T-helper 1 cell treated with Interleukin-12 subunit alpha and Interleukin-12 subunit beta and Interleukin-4 antibody, amounts not matched to agents 30 μg/mL and 1 μg/mL, for 36 hours (primary cell): ENCODE results near the gene PRKAG2.

Experiments
- H3K27ac Mint-ChIP-seq: one replicate; pipeline ENCODE4 v1.8.0; 2021; ENCODE audit warnings: mild to moderate bottlenecking, mixed read lengths
- H3K27me3 Mint-ChIP-seq: one replicate; pipeline ENCODE4 v1.8.0; 2021; ENCODE audit warnings: low read depth, mixed read lengths
- H3K36me3 Mint-ChIP-seq: one replicate; pipeline ENCODE4 v1.8.0; 2021; ENCODE audit warnings: low read depth, mixed read lengths
- H3K4me1 Mint-ChIP-seq: one replicate; pipeline ENCODE4 v1.8.0; 2021; ENCODE audit warnings: low read depth, mixed read lengths
- H3K4me3 Mint-ChIP-seq: one replicate; pipeline ENCODE4 v1.8.0; 2021; ENCODE audit warnings: mild to moderate bottlenecking, moderate library complexity, mixed read lengths
- H3K9me3 Mint-ChIP-seq: one replicate; pipeline ENCODE4 v1.8.0; 2021; ENCODE audit warnings: mixed read lengths

Gene PRKAG2

DNA sequence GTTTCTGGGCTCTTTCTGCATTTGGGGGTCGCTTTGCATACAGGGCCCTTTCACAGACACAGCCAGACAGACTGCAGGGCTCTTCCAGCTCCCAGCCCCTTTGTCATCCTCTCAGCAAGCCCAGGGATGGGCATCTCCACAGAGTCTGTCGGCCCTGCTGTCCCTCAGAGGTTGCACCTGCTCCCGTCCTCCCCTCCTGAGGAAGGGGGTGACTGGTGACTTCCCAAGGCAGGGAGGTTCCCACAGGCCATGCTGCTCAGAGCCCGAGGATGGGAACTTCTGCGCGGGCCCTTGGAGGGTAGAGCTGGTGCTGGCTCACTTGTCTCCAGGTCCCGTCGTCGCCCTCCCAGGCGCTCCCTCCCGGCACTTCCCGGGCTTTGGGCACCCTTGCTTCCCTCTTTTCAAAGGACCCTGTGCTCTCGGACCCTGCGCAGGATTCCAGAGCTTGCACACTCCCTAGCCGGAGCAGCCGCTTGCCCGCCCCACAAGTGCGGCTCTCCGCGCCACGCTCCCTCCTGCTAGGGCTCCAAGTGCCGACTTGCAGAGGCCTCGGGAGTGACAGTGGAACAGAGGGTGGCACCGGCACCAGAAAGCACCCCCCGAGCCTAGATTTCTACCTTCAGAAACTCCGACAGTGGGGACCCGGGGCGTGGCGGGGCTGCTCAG, 152.5 kb downstream of the PRKAG2 start:
- Mint-ChIP-seq H3K4me3 (no peak overlapping the region), H3K36me3 (no peaks in the 10 kb centered on the region), H3K4me1 (no peaks in the 10 kb centered on the region), H3K27ac (no peak overlapping the region), H3K9me3 (no peaks in the 10 kb centered on the region), H3K27me3 (no peaks in the 10 kb centered on the region)

DNA sequence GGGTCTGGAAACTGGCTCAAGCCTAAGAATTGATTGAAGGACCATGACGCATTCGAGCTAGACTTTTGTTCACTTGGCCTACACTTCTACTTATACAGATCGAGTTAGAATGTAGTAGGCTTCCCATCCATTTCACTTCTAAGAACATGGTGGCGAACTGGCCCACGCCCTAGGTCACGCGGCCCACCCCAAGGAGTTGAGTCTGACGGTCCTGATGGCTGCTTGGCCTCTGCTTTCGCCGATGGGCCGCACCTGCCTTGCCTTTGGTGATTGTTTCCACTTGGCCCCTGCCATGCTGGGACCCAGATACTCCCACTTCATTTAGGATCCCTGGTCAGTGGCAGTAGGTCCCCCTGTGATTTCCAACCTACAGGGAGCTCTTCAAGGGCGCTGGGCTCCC, 153.6 kb downstream of the PRKAG2 start:
- Mint-ChIP-seq H3K9me3 (no peaks in the 10 kb centered on the region), H3K27me3 (no peaks in the 10 kb centered on the region), H3K4me3 (no peak overlapping the region), H3K4me1 (no peaks in the 10 kb centered on the region), H3K27ac (no peak overlapping the region), H3K36me3 (no peaks in the 10 kb centered on the region)

DNA sequence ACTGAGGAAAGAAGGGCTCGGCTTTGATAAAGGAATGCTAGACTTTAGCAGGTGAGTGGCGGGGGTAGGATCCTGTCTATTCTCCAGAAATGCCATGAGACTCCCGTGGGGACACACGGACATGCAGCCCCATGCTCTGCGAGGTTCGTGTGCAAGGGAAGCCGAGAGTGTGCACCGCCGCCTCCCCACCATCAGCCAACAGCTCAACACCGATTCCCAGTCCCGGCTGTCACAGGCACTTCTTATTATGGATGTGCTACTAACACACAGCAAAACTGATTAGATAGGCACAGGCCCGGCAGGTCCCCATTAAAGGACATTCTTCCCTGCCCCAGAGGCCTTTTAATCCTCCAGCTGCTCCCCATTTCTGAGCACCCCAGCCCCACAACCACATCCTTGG, 154.4 kb downstream of the PRKAG2 start:
- H3K27me3 Mint-ChIP-seq, result no peaks in the 10 kb centered on the region
- no peaks in the 10 kb centered on the region for H3K36me3 Mint-ChIP-seq
- H3K9me3 Mint-ChIP-seq, result no peaks in the 10 kb centered on the region
- H3K4me3 Mint-ChIP-seq, result no peak overlapping the region
- no peaks in the 10 kb centered on the region for H3K4me1 Mint-ChIP-seq
- no peak overlapping the region for H3K27ac Mint-ChIP-seq

DNA sequence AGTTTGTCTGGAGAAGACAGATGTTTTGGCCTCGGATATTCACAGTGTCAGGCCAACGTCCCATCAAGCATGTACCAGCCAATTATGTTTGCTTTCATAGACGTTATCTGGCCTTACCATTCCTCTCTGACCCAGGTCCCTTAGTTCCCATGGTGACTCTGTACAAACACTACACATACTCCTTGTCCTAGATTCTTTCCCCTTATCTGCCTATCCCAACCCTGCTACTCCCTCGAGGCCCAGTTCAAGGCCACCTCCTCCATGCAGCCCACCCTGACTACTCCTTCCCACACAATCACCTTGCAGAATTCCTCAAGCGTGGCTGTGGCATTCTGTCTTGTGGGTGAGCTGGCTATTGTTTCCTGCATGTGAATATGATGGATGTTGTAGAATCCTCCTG, 155.2 kb downstream of the PRKAG2 start:
- Mint-ChIP-seq H3K36me3 (no peaks in the 10 kb centered on the region), H3K27me3 (no peaks in the 10 kb centered on the region), H3K9me3 (no peaks in the 10 kb centered on the region), H3K4me1 (no peaks in the 10 kb centered on the region), H3K4me3 (no peak overlapping the region), H3K27ac (no peak overlapping the region)

DNA sequence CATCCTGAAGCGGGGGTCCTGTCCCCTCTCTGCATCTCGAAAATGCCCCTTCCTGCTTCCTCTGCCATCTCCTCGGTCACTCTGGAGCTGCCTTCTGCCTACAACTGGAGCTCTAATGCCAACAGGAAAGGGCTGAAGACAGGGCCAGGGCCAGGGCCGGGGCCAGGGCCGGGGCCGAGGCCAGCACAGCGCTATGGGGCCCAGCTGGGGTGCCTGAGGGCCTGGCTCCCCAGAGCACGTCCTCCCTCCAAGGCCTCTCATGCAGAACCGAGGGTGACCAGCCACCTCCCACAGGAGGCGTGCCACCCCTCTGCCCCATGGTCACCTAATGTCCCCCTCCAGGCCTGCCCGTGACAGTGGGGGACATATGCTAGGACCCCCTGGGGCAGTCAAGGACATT, 155.7 kb downstream of the PRKAG2 start:
- no peaks in the 10 kb centered on the region for H3K27me3 Mint-ChIP-seq
- no peaks in the 10 kb centered on the region for H3K36me3 Mint-ChIP-seq
- no peaks in the 10 kb centered on the region for H3K4me1 Mint-ChIP-seq
- H3K27ac Mint-ChIP-seq, result no peak overlapping the region
- no peaks in the 10 kb centered on the region for H3K9me3 Mint-ChIP-seq
- H3K4me3 Mint-ChIP-seq, result no peak overlapping the region

DNA sequence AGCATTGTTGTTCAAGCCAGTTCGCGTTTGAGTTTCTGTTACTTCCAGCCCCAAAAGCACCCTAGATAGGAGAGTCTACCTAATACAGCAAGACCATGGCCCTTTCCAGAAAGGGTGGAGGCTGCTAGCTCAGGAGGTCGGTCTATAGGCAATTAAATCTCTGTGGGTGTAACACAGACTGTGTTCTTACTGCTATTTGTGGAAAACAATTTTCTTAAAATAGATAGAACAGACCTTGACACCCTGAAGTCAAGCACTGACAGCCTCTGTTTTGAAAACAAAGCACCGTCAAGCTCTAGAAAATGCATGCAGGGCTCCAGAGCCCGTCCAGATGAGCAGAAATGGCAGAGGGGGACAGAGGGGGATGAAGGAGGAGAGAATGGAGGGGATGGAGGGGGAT, 156.6 kb downstream of the PRKAG2 start:
- Mint-ChIP-seq H3K9me3 (no peaks in the 10 kb centered on the region), H3K4me3 (no peak overlapping the region), H3K27ac (no peak overlapping the region)

DNA sequence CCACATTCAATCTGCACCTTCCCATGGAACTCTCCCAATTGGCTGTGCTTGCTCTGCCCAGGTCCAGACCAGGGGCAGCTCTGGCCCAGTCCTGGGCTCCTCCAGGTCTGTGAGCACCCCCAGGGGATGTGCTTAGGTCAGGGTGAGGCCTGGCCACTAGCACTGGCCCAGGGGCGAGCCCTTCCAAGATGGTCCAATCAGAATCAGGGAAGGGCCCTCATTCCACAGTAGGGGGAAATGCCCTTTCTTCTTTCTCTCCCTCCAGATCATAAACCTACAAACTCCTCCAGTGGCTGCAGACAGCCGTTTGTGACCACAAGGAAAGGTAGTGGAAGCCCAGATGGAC, 157.0 kb downstream of the PRKAG2 start:
- H3K36me3 Mint-ChIP-seq, result no peaks in the 10 kb centered on the region
- H3K27ac Mint-ChIP-seq, result no peak overlapping the region
- H3K27me3 Mint-ChIP-seq, result no peaks in the 10 kb centered on the region
- no peaks in the 10 kb centered on the region for H3K4me1 Mint-ChIP-seq
- no peak overlapping the region for H3K4me3 Mint-ChIP-seq
- H3K9me3 Mint-ChIP-seq, result no peaks in the 10 kb centered on the region

More for the DNA sequence above, 156.6 kb downstream of the PRKAG2 start:
- H3K4me1 Mint-ChIP-seq, result no peaks in the 10 kb centered on the region
- H3K27me3 Mint-ChIP-seq, result no peaks in the 10 kb centered on the region
- no peaks in the 10 kb centered on the region for H3K36me3 Mint-ChIP-seq

DNA sequence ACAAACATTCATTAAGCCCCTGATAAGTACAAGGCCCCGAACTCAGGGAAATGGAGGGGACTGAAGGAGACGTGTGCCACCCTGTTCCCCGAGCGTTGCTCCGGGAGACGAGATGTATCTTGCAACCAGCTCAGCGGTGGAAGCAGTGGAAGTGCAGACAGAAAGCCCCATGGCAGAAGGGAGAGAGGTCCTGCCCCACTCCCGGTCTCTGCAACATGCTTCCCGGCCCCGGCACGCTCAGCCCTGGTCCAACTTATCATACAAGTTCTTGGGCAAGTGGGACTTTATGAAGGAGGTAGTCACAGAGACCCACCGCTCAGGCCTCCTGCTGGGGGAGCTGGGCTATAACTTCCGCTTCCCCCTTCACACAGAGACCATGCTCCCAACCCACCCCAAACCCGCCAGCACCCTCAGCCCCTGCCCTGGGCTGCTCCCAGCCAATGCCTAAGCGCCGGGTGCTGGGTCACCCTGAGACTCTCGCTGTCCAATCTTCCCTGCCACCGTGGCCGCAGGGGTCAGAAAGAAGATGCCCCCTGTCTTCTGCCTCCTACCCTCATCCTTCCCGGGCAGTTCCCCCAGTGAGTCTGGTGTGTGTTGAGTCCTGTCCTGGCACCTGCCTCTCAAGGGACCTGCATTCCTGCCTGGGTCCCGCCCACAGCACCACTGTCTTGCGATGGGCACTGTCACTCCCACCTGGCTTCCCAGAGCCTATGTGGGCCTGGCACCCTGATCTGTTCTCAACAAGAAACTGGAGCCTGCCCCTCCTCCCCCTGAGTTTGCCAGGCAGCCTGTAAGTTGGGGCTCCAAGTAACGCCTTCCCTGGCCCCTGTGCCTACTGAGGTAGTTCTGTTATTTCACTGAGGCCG, 157.7 kb downstream of the PRKAG2 start:
- Mint-ChIP-seq H3K4me3 (no peak overlapping the region), H3K27me3 (no peaks in the 10 kb centered on the region)

DNA sequence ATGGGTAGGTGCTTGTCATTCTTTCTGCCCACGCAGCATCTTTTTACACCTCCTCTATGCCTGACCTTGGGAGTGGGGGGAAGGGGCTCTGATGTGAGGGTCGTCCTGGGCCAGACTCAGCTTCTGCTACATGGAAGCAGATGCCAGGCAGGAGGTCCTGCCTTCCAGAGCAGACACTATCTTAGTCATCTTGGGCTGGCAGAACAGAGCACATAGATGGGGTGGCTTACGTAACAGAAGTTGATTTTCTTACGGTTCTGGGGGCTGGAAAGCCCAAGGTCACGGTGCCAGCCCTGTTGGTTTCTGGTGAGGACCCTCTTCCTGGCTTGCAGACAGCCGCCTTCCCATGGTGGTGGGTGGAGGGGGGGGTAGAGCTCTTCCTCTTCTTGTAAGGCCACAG, 159.0 kb downstream of the PRKAG2 start:
- no peaks in the 10 kb centered on the region for H3K9me3 Mint-ChIP-seq
- no peaks in the 10 kb centered on the region for H3K4me1 Mint-ChIP-seq
- H3K36me3 Mint-ChIP-seq, result no peaks in the 10 kb centered on the region
- no peak overlapping the region for H3K4me3 Mint-ChIP-seq
- no peaks in the 10 kb centered on the region for H3K27me3 Mint-ChIP-seq
- no peak overlapping the region for H3K27ac Mint-ChIP-seq

More for the DNA sequence above, 157.7 kb downstream of the PRKAG2 start:
- H3K4me1 Mint-ChIP-seq, result no peaks in the 10 kb centered on the region
- no peak overlapping the region for H3K27ac Mint-ChIP-seq
- no peaks in the 10 kb centered on the region for H3K9me3 Mint-ChIP-seq
- H3K36me3 Mint-ChIP-seq, result no peaks in the 10 kb centered on the region

DNA sequence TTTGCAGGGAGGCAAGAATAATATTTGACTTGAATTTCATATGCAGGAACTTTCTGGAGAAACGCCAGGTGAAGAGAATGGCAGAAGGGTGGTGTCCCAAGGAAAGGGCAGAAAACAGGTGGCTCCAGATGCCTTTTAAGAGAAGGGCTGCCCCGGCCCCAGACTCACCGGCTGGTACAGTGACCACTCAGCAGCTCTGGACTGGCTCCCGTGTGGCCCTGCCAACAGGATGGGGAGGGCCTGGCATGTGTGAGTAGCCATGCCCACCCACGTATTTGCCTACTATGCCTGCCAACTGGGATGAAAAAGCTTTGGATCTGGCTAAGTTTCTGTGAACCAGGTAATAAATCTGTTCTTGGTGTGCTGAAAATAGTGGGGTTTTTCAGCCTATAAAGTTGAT, 159.5 kb downstream of the PRKAG2 start:
- no peaks in the 10 kb centered on the region for H3K4me1 Mint-ChIP-seq
- no peaks in the 10 kb centered on the region for H3K36me3 Mint-ChIP-seq
- H3K27me3 Mint-ChIP-seq, result no peaks in the 10 kb centered on the region
- no peaks in the 10 kb centered on the region for H3K9me3 Mint-ChIP-seq
- H3K27ac Mint-ChIP-seq, result no peak overlapping the region
- no peak overlapping the region for H3K4me3 Mint-ChIP-seq

DNA sequence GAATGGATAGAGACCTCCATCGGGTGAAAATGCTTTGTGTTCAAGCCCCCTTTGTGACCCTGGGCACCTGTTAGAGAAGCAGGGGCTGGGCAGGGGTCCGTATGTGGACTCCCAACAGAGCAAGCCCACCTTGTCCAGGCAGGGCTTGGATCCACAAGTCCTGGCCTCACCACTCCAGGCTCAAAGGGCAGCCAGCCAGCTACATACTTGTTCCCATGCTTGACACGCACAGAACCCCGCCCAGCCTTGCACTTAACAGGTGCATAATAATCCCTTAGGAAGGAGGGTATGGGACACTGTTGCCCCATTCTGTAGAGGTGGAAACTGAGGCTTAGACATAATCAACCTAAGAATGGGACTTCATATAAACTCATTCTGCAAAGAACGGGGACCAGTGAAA, 160.6 kb downstream of the PRKAG2 start:
- H3K36me3 Mint-ChIP-seq, result no peaks in the 10 kb centered on the region
- H3K27ac Mint-ChIP-seq, result no peak overlapping the region
- no peaks in the 10 kb centered on the region for H3K27me3 Mint-ChIP-seq
- H3K9me3 Mint-ChIP-seq, result no peaks in the 10 kb centered on the region
- no peak overlapping the region for H3K4me3 Mint-ChIP-seq
- H3K4me1 Mint-ChIP-seq, result no peaks in the 10 kb centered on the region

DNA sequence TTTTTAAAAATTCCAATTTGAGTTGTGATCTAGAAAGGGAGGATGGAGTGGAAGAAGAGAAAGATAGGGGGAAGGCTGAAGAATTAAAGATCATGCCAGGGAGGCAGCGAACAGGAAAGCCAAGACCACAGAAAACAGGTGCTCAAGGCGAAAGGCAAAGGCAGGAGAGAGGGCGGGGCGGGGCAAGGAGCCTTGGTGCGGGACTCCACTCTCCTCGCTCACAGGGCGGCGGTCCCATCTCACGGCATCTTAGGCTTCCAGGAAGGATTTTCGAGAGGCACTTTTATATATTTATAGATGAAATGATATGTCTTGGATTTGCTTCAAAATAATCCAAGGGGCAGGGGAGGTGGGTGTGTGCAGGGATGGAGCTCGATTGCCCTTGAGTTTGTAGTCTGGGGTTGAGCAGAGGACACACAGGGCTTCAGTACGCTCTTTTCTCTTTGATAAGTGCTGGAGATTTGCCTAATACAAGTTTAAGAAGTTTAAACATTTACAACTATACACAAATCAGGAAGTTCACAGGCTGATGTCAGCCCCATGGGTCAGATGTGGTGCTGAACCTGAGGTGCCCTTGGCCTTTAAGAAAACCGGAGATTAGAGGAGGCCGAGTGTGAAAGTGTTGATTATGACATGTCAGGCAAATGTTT, 161.1 kb downstream of the PRKAG2 start:
- no peaks in the 10 kb centered on the region for H3K4me1 Mint-ChIP-seq
- no peaks in the 10 kb centered on the region for H3K27me3 Mint-ChIP-seq
- no peak overlapping the region for H3K27ac Mint-ChIP-seq
- H3K9me3 Mint-ChIP-seq, result no peaks in the 10 kb centered on the region
- no peaks in the 10 kb centered on the region for H3K36me3 Mint-ChIP-seq
- no peak overlapping the region for H3K4me3 Mint-ChIP-seq

DNA sequence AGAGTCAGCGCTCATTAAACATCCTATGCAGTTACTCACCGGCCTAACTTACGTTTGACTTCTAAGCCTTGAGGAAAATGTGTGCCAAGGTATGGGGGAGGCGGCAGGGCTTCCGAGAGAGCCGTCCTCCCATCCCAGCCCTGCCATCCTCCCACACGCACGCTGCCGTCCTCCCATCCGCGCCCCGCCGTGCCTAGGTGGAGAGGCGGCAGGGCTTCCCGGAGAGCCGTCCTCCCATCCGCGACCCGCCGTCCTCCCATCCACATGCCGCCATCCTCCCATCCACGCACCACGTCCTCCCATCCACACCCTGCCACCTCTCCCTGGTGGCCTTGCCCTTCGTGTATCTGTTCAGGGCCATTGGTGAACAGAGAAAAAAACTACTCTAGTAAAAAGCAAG, 162.7 kb downstream of the PRKAG2 start:
- no peak overlapping the region for H3K27ac Mint-ChIP-seq
- H3K9me3 Mint-ChIP-seq, result no peaks in the 10 kb centered on the region
- H3K36me3 Mint-ChIP-seq, result no peaks in the 10 kb centered on the region
- no peak overlapping the region for H3K4me3 Mint-ChIP-seq
- no peaks in the 10 kb centered on the region for H3K27me3 Mint-ChIP-seq
- no peaks in the 10 kb centered on the region for H3K4me1 Mint-ChIP-seq

DNA sequence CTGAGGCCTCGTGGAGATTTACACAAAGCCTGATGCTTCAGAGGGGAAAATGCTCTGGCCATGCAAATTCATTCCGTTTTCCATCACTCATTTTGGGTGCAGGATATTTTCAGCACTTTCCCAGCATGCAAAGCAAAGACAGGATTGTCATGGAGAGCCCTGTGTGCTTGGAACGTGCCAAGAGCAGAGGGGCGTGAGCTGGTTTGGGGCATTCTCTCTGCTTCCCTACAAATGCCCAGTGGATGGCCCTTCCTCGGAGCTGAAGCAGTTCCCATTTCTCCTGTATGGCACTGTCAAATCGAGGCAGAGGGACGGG, 164.1 kb downstream of the PRKAG2 start:
- H3K27ac Mint-ChIP-seq, result no peak overlapping the region
- H3K4me3 Mint-ChIP-seq, result no peak overlapping the region
- no peaks in the 10 kb centered on the region for H3K36me3 Mint-ChIP-seq
- H3K27me3 Mint-ChIP-seq, result no peaks in the 10 kb centered on the region
- no peaks in the 10 kb centered on the region for H3K4me1 Mint-ChIP-seq
- no peaks in the 10 kb centered on the region for H3K9me3 Mint-ChIP-seq
